Activated CD8-positive, alpha-beta memory T cell treated with anti-CD3 and anti-CD28 coated beads, Interleukin-2, amount 50 U/mL, for 24 hours (primary cell): Measurements from ENCODE around the gene EXTL1.
"Not testable (repeated sequence)": the region's sequence is repeated elsewhere in the genome, so short reads cannot be mapped to it uniquely, and the experiment has no call there.

Experiments
- DNase-seq: peaks from one replicate; pipeline ENCODE4 v3.0.0-alpha.2; 2020; ENCODE audit errors: extremely low read depth

EXTL1 gene

GRCh38 chr1:26021647-26022403 lies at the start of gene EXTL1:
TSS of gene EXTL1 (plus strand) at chr1:26021775. CDS start at chr1:26022647, 872 bp downstream.
- no peak for DNase-seq

DNA sequence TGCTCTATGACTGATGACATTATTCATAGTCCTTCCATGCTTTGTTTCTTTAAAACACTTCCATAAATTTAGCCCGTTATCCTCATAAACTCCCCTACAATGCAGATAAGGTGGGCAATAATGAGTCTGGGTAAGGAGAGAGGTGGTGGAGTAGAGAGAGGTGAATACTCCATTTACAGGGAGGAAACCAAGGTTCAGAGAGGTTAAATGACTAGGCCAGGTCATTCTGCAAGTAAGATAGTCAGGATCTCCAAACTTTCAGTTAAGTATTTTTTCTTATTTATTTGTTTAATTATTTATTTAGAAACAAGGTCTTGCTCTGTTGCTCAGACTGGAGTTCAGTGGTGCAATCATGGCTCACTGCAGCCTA lies 49.8 kb upstream of the EXTL1 start:
- DNase-seq, result no peak

DNA sequence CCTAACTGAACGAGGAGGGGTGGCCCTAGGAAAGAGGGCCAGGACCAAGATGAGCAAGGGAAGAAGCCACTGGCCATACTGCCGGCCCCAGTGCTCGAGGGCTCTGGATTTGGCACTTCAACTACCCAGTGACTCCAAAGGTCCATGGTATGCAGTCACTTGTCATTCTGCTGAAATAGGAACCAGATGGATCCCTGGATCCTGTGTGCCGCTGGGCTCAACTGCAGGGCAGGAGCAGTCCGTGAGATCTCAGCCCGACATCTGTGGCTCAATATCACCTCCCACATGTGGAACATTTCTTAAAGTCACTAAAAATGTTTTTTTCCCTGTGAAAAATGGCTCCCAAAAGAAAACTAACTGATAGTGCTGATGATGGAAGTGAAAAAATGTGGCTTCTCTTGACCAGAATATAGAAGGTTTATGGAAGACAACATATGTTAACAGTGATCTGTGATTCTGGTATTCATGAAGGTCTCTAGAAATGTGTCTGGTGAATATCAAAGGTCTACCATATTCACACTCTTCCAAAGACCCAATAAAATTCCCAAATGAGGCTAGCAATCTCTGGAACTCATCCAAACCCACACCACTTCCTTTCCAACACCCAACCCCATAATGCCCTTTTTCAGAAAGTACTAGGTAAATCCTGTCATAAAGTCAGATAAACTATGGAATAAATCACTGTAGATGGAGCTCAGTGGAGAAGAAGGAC lies 47.8 kb upstream of the EXTL1 start:
- no peak for DNase-seq

GRCh38 chr1:25977801-25978200 lies 43.8 kb upstream of the EXTL1 start:
- DNase-seq, result no peak

GRCh38 chr1:25978403-25978802 lies 43.2 kb upstream of the EXTL1 start:
- no peak for DNase-seq

- DNase-seq, result no peak
These were observed 42.4 kb upstream of the EXTL1 start for GRCh38 chr1:25979210-25979609.

DNA sequence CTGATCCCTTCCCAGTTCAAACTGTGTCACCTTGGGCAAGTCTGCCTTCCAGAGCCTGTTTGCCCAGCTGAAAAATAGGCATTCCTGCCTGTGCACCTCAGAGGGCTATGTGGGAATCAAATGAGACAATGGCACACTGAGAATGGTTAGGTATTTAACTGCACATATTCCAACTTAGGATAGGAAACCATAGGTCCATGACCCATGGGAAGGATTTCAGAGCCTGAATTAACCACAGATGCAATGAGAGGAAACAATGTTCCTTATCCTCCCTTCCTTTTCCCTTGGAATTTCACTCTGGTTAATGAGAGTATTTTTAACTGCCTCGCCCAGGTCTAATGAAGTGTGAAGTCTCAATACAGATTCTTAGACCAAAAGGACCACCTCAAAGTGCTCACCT lies 36.4 kb upstream of the EXTL1 start:
- DNase-seq, result no peak

- no peak for DNase-seq
These were observed 35.9 kb upstream of the EXTL1 start for GRCh38 chr1:25985670-25986069.

GRCh38 chr1:25986773-25987172 lies 34.8 kb upstream of the EXTL1 start:
- not testable (repeated sequence) for DNase-seq

GRCh38 chr1:25987951-25988350 lies 33.6 kb upstream of the EXTL1 start:
- DNase-seq, result no peak

GRCh38 chr1:25989440-25990234 lies 31.9 kb upstream of the EXTL1 start:
- DNase-seq, result no peak

GRCh38 chr1:25990251-25990650 lies 31.3 kb upstream of the EXTL1 start:
- DNase-seq, result no peak

DNA sequence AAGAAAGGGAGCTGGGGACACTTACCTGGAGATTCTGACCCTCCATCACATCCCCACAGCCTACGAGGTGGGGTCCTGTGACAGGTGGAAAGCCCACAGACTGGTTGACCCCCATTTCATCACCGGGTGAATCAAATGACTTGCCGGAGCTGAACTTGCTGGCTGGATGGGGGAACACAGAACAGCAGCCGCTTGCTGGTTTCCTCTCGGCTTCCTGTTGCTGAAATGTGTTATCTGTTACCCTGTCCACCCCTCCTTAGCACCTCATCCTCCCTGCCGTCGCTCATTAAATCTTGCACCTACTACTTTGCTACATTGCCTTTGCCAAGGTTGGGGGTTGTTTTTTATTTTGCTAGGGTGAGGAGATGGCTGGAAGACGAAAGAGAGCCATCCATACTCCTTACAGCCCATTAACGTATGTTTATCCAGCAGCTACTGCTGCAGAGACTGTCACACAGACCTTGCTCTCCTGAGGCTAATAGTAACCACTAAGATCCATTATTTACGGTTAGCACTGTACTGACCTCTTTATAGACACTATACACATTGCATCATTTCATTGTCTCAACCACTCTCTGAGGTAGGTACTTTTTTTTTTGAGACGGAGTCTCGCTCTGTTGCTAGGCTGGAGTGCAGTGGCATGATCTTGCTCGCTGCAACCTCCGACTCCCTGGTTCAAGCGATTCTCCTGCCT lies 30.7 kb upstream of the EXTL1 start:
- no peak for DNase-seq

DNA sequence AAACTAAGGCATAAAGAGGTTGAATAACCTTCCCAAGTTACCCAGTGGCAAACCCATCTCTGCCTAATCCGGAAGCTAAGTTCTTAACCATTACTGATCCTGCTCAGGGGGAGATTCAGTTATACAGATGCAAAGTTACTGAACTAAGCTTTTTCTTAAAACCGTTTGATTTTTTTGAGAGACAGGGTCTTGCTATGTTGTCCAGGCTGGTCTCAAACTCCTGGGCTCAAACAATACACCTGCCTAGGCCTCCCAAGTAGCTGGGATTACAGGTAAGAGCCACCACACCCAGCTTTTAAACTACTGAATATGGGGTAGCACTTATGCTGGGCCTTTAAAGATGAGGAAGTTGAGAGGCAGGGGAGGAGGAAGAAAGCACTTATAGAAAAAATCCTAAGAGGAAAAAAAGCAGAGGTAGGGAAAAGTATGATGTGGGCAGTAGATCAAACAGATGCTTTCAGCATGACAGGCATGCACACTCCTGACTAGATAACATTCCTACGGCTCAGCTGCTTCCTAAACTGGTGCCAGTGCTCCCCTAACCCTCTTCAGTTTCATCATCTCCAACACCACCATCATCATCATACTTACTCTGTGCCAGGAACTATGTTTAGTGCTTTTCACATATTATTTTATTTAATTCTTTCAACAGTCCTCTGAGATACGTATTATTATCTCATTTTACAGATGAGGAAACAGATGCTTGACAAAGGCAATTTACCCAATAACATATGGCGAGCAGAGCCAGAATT lies 29.5 kb upstream of the EXTL1 start:
- no peak for DNase-seq

DNA sequence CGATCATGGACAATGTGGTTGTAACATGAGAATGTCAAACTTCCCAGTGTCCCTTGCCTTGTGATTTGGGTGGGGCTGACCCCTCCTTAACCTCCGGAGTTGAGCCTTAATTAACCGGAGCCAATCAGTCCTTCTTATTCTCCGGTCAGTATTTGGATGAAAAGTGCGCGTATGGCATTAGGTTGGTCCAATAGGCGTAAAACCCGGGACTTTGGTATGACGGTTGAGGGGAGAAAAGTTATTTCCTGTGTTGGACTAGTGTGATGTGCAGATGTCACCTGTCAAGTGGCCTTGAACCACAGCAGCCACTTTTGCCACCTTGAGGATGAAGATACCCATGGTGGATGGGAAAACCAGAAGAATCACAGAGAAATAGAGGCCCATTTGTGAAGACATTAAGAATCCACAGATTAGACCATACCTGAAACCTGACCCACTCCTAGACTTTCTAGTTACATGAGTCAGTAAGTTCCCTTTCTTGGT lies 28.8 kb upstream of the EXTL1 start:
- no peak for DNase-seq

GRCh38 chr1:25993197-25993951 lies 28.2 kb upstream of the EXTL1 start:
- DNase-seq, result no peak

- no peak for DNase-seq
These were observed 27.0 kb upstream of the EXTL1 start for GRCh38 chr1:25994402-25995150.

DNA sequence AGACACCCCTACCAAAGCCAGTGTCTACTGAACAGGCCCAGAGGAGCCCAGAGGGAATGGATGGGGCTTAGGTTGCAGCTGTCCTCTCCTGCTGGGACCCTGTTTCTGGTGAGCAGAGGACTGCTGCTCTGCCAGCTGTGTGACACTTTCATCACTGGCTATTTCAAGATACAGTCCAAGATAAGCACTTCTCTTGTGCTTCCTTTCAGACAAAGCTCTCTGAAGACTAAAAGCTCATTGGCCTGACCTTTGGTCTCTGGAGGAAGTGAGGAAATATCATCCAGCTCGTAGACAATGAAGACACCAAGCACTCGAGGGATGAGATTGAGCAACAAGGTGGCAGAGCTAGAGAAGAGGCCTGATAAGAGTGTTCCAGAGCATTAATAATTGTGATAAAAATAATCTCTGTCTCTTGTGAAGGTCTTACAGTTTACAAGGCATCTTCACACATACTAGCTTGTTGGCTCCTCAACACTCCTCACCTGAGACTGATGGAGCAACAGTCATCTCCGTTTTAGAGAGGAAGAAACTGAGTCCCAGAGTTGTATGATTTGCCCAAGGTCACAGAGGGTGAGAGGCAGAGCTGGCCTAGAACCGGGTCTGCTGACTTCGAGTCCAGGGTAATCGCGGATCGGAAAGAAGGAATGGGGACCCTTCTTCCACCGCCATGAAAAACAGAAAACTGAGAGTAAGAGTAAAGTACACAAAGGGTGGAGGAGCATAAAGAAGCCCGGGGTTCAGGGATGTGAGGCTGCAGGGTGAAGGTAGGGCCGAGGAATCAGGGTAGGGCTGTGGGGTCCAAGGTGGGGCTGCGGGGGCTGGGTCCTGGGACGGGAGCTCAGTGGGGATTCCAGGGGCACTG lies 24.4 kb upstream of the EXTL1 start:
- no peak for DNase-seq
